HG03139 (cell line): ENCODE measurements around the gene BEST4.
"Not testable (repeated sequence)": the region's sequence is repeated elsewhere in the genome, so short reads cannot be mapped to it uniquely, and the experiment has no call there.

ENCODE experiments used
- ATAC-seq: cut with Tn5 transposase; IDR thresholded peaks from one replicate; pipeline ENCODE4 v1.9.1; 2021; ENCODE audit not compliant: unreplicated experiment

Gene BEST4

GRCh38 chr1:44788120-44788860, at the start of gene BEST4:
Gene BEST4 (minus strand): TSS chr1:44788170. CDS start chr1:44787705, 465 bp downstream.
- no peak for ATAC-seq

GRCh38 chr1:44835738-44836675, 48.0 kb upstream of the BEST4 start:
- no peak for ATAC-seq

- ATAC-seq = no peak
Measured at GRCh38 chr1:44834328-44834727, 46.4 kb upstream of the BEST4 start.

- ATAC-seq = no peak
Measured at GRCh38 chr1:44832056-44832705, 44.2 kb upstream of the BEST4 start.

GRCh38 chr1:44831516-44831915, 43.5 kb upstream of the BEST4 start:
- no peak for ATAC-seq

GRCh38 chr1:44830900-44831304, 42.9 kb upstream of the BEST4 start:
- ATAC-seq = no peak

- ATAC-seq = no peak
Measured at GRCh38 chr1:44829506-44830384, 41.8 kb upstream of the BEST4 start.

GRCh38 chr1:44828841-44829440, 41.0 kb upstream of the BEST4 start:
- ATAC-seq = no peak

- no peak for ATAC-seq
Measured at GRCh38 chr1:44828003-44828651, 40.2 kb upstream of the BEST4 start.

- ATAC-seq = no peak
Measured at GRCh38 chr1:44827197-44828002, 39.4 kb upstream of the BEST4 start.

GRCh38 chr1:44826375-44827196, 38.6 kb upstream of the BEST4 start:
- ATAC-seq = no peak

- not testable (repeated sequence) for ATAC-seq
Measured at GRCh38 chr1:44824392-44824791, 36.4 kb upstream of the BEST4 start.

GRCh38 chr1:44822981-44823451, 35.0 kb upstream of the BEST4 start:
- no peak for ATAC-seq

GRCh38 chr1:44822131-44822701, 34.2 kb upstream of the BEST4 start:
- no peak for ATAC-seq

- no peak for ATAC-seq
Measured at GRCh38 chr1:44821240-44821715, 33.3 kb upstream of the BEST4 start.

GRCh38 chr1:44820328-44821239, 32.6 kb upstream of the BEST4 start:
- ATAC-seq = peak; percentile 1
